CD4-positive, alpha-beta T cell treated with Interleukin-15 for 4 hours (primary cell): ENCODE data around the gene JAKMIP1.

Experiments used
- DNase-seq: peaks from one replicate; pipeline ENCODE4 v3.0.0-alpha.2; 2020; ENCODE audit warnings: low spot score

The JAKMIP1 gene

GRCh38 chr4:6095023-6095752 lies 105.2 kb downstream of the JAKMIP1 start:
- DNase-seq: no peak

GRCh38 chr4:6093671-6094070 lies 106.7 kb downstream of the JAKMIP1 start:
- no peak for DNase-seq

GRCh38 chr4:6092971-6093370 lies 107.4 kb downstream of the JAKMIP1 start:
- DNase-seq: no peak

- no peak for DNase-seq
Measured at GRCh38 chr4:6092131-6092530, 108.2 kb downstream of the JAKMIP1 start.

- no peak for DNase-seq
Measured at GRCh38 chr4:6090931-6091330, 109.4 kb downstream of the JAKMIP1 start.

GRCh38 chr4:6088950-6089349 lies 111.4 kb downstream of the JAKMIP1 start:
- no peak for DNase-seq

GRCh38 chr4:6087669-6088341 lies 112.5 kb downstream of the JAKMIP1 start:
- no peak for DNase-seq

GRCh38 chr4:6086846-6087245 lies 113.5 kb downstream of the JAKMIP1 start:
- no peak for DNase-seq

- DNase-seq: no peak
Measured at GRCh38 chr4:6085691-6086628, 114.4 kb downstream of the JAKMIP1 start.

- no peak for DNase-seq
Measured at GRCh38 chr4:6085028-6085690, 115.2 kb downstream of the JAKMIP1 start.

- DNase-seq: no peak
Measured at GRCh38 chr4:6079965-6080364, 120.4 kb downstream of the JAKMIP1 start.

- no peak for DNase-seq
Measured at GRCh38 chr4:6078560-6078959, 121.8 kb downstream of the JAKMIP1 start.

GRCh38 chr4:6076391-6076790 lies 124.0 kb downstream of the JAKMIP1 start:
- no peak for DNase-seq

- DNase-seq: no peak
Measured at GRCh38 chr4:6074758-6075157, 125.6 kb downstream of the JAKMIP1 start.

- no peak for DNase-seq
Measured at GRCh38 chr4:6071959-6072720, 128.2 kb downstream of the JAKMIP1 start.

GRCh38 chr4:6071191-6071958 lies 129.0 kb downstream of the JAKMIP1 start:
- DNase-seq: no peak

GRCh38 chr4:6069845-6070709 lies 130.3 kb downstream of the JAKMIP1 start:
- no peak for DNase-seq

GRCh38 chr4:6068986-6069385 lies 131.4 kb downstream of the JAKMIP1 start:
- DNase-seq: no peak

- no peak for DNase-seq
Measured at GRCh38 chr4:6065934-6066590, 134.3 kb downstream of the JAKMIP1 start.
